HCT116 (cell line): ENCODE results near the gene ABCC8. TPM values are rescaled to one million over a fixed set of nuclear protein-coding genes. Genes with fewer than 3 reads are reported as not detected.

Experiments
- ATAC-seq: fragments of 200-7000 bp; cut with Tn5 transposase; 2 replicates; pipeline ENCODE4 v1.9.1; 2020; ENCODE audit warnings: mild to moderate bottlenecking, moderate library complexity
- BruUV-seq: library from RNA; stranded (reverse); fragments of 400-500 nt; replicated peaks from 2 replicates; lab custom pipeline; 2021; lab: Mats Ljungman, UMichigan
- CTCF ChIA-PET: fragments of 300-600 bp; sonication (Branson Sonifier 250); formaldehyde crosslinking; loops from one replicate; lab custom pipeline; 2021; ENCODE audit warnings: antibody characterized with exemption; lab: Charles Lee
- POLR2A ChIA-PET: fragments of 300-600, 350-600 bp; sonication (Branson Sonifier 250); formaldehyde crosslinking; loops from one replicate; lab custom pipeline; 2021; ENCODE audit warnings: antibody characterized with exemption; lab: Charles Lee
- RAD21 ChIA-PET, 2 experiments: fragments of 300-600 bp; sonication (Branson Sonifier 250); formaldehyde crosslinking; loops; one replicate each; lab custom pipeline; 2023; ENCODE audit warnings: low total read pairs in 2 of 2; ENCODE audit not compliant: uncharacterized antibody in 2 of 2, unreplicated experiment in 2 of 2, low non-redundant PET in 1 of 2; lab: Charles Lee
- DNase-seq: peaks from one replicate; pipeline ENCODE4 v3.0.0-alpha.2; 2010; ENCODE audit warnings: low read depth, low spot score
- H2AFZ ChIP-seq: fragments of 200-600 bp; shearing (Covaris generic), sonication (generic); 2 replicates; pipeline ENCODE4 v1.6.1; 2017; ENCODE audit warnings: low read depth, mixed run types, mixed read lengths, antibody characterized with exemption, low read length; ENCODE audit not compliant: poor library complexity, severe bottlenecking
- H3K27ac ChIP-seq: 2 replicates; pipeline ENCODE4 v1.5.1; 2012; ENCODE audit warnings: low read depth, low read length
- H3K27me3 ChIP-seq: fragments of 200-600 bp; sonication (generic); 2 replicates; pipeline ENCODE4 v1.6.1; 2016; ENCODE audit warnings: mixed run types, low read length, mixed read lengths; ENCODE audit not compliant: insufficient read depth
- H3K36me3 ChIP-seq, 2 experiments: fragments of 200-500 bp in 1 of 2; fragments of 200-600 bp in 1 of 2; sonication (Bioruptor generic) in 1 of 2; sonication (generic) in 1 of 2; 2 replicates each; pipeline versions ENCODE4 v1.5.1 to v1.6.1; 2014 to 2016; ENCODE audit warnings: low read length in 2 of 2, inconsistent platforms in 1 of 2, mixed read lengths in 1 of 2, mixed run types in 1 of 2; ENCODE audit not compliant: insufficient read depth in 2 of 2, control insufficient read depth in 1 of 2
- H3K4me1 ChIP-seq, 2 experiments: fragments of 200-600 bp in 1 of 2; sonication (generic) in 1 of 2; 2 replicates each; pipeline versions ENCODE4 v1.5.1 to v1.6.1; 2012 to 2017; ENCODE audit warnings: low read length in 2 of 2, inconsistent platforms in 1 of 2, mild to moderate bottlenecking in 1 of 2, mixed read lengths in 1 of 2, mixed run types in 1 of 2, moderate library complexity in 1 of 2; ENCODE audit not compliant: insufficient read depth in 2 of 2, control insufficient read depth in 1 of 2
- H3K4me2 ChIP-seq: fragments of 200-600 bp; sonication (generic); 2 replicates; pipeline ENCODE4 v1.6.1; 2017; ENCODE audit warnings: mixed run types, low read length, mixed read lengths
- H3K4me3 ChIP-seq, 2 experiments: fragments of 200-600 bp in 1 of 2; sonication (generic) in 1 of 2; replicated peaks in 1 of 2; 2 replicates each; pipeline ENCODE4 v1.5.1; 2011 to 2016; ENCODE audit warnings: low read length in 2 of 2, control low read depth in 1 of 2, low read depth in 1 of 2, mild to moderate bottlenecking in 1 of 2, mixed read lengths in 1 of 2, mixed run types in 1 of 2
- H3K79me2 ChIP-seq: fragments of 200-600 bp; sonication (generic); 2 replicates; pipeline ENCODE4 v1.6.1; 2017; ENCODE audit warnings: mild to moderate bottlenecking, mixed run types, low read length, moderate library complexity, mixed read lengths; ENCODE audit not compliant: insufficient read depth
- H3K9ac ChIP-seq: fragments of 200-600 bp; sonication (generic); 2 replicates; pipeline ENCODE4 v1.6.1; 2016; ENCODE audit warnings: low read length, mixed read lengths
- H3K9me2 ChIP-seq: fragments of 200-600 bp; sonication (generic), shearing (Covaris generic); 2 replicates; pipeline ENCODE4 v1.6.1; 2017; ENCODE audit warnings: mixed run types, mild to moderate bottlenecking, moderate library complexity; ENCODE audit not compliant: insufficient read depth
- H3K9me3 ChIP-seq, 2 experiments: fragments of 200-500 bp in 1 of 2; fragments of 200-600 bp in 1 of 2; sonication (Bioruptor generic) in 1 of 2; sonication (generic) in 1 of 2; 2 replicates each; pipeline ENCODE4 v1.6.1; 2014 to 2017; ENCODE audit warnings: low read length in 2 of 2, mixed read lengths in 2 of 2, inconsistent platforms in 1 of 2, low read depth in 1 of 2, mild to moderate bottlenecking in 1 of 2, mixed run types in 1 of 2, moderate library complexity in 1 of 2; ENCODE audit not compliant: control insufficient read depth in 1 of 2, insufficient read depth in 1 of 2
- H4K20me1 ChIP-seq: fragments of 200-600 bp; sonication (generic), shearing (Covaris generic); 2 replicates; pipeline ENCODE4 v1.6.1; 2017; ENCODE audit warnings: mixed run types, mild to moderate bottlenecking, moderate library complexity; ENCODE audit not compliant: insufficient read depth
- ATF3 ChIP-seq: IDR thresholded peaks from 2 replicates; pipeline ENCODE4 v1.6.1; 2012
- CBX3 ChIP-seq: IDR thresholded peaks from 2 replicates; pipeline ENCODE4 v1.6.1; 2012; ENCODE audit warnings: low read depth
- ELF1 ChIP-seq: IDR thresholded peaks from 2 replicates; pipeline ENCODE4 v1.6.1; 2012; ENCODE audit warnings: low read depth, borderline replicate concordance
- EZH2 ChIP-seq: fragments of 200-600 bp; sonication (generic); IDR thresholded peaks from 2 replicates; pipeline ENCODE4 v1.6.1; 2017; ENCODE audit warnings: antibody characterized with exemption, mixed run types
- EZH2phosphoT487 ChIP-seq: fragments of 200-600 bp; IDR thresholded peaks from 2 replicates; pipeline ENCODE4 v1.6.1; 2018; ENCODE audit warnings: antibody characterized with exemption, borderline replicate concordance
- FOSL1 ChIP-seq: IDR thresholded peaks from 2 replicates; pipeline ENCODE4 v1.6.1; 2012; ENCODE audit warnings: low read depth
- MAX ChIP-seq: IDR thresholded peaks from 2 replicates; pipeline ENCODE4 v1.6.1; 2012
- POLR2A ChIP-seq: IDR thresholded peaks from 2 replicates; pipeline ENCODE4 v1.7.0; 2011; ENCODE audit warnings: borderline replicate concordance; ENCODE audit not compliant: insufficient read depth, insufficient read length; ENCODE audit errors: extremely low read depth
- SP1 ChIP-seq: IDR thresholded peaks from 2 replicates; pipeline ENCODE4 v1.6.1; 2012; ENCODE audit warnings: low read depth
- SRF ChIP-seq: IDR thresholded peaks from 2 replicates; pipeline ENCODE4 v1.6.1; 2012; ENCODE audit warnings: low read depth
- TCF7L2 ChIP-seq: IDR thresholded peaks from 2 replicates; pipeline ENCODE4 v1.7.0; 2011; ENCODE audit warnings: borderline replicate concordance, inconsistent platforms; ENCODE audit not compliant: insufficient read depth, insufficient read length; ENCODE audit errors: extremely low read depth
- YY1 ChIP-seq: IDR thresholded peaks from 2 replicates; pipeline ENCODE4 v1.6.1; 2011; ENCODE audit warnings: low read length, low read depth, moderate library complexity, mild to moderate bottlenecking; ENCODE audit not compliant: insufficient replicate concordance; ENCODE audit errors: extremely low read depth
- ZBTB33 ChIP-seq: IDR thresholded peaks from 2 replicates; pipeline ENCODE4 v1.6.1; 2011; ENCODE audit warnings: mild to moderate bottlenecking, low read length, moderate library complexity; ENCODE audit not compliant: insufficient replicate concordance; ENCODE audit errors: extremely low read depth
- ZFX ChIP-seq: fragments of 450-650 bp; IDR thresholded peaks from 2 replicates; pipeline ENCODE4 v1.6.1; 2017
- ZNF274 ChIP-seq: fragments of 200-500 bp; sonication (Bioruptor generic); IDR thresholded peaks from 2 replicates; pipeline ENCODE4 v1.6.1; 2014; ENCODE audit warnings: mild to moderate bottlenecking, low read depth, low read length, inconsistent platforms
- intact Hi-C: fragments of 100-400 bp; cut with micrococcal nuclease; formaldehyde crosslinking; loops from 2 replicates; pipeline ENCODE4 v1.10.0; 2022
- total RNA-seq: library from RNA; stranded (reverse); gene quantifications from one replicate; pipeline ENCODE4 v1.2.1, GENCODE V29; 2021; ENCODE audit not compliant: unreplicated experiment

ABCC8 gene
- total RNA-seq, 1 experiment from 2014 or later: 0.39 TPM

- no peaks in the 10 kb centered on the region for H3K9me3 ChIP-seq
- peak overlapping the region; percentile 58 to 63 for H3K4me3 ChIP-seq
- RAD21 ChIA-PET: no interaction called here
- DNase-seq: no peak
- peak overlapping the region; percentile 91 for H3K4me2 ChIP-seq
- no peaks in the 10 kb centered on the region for H3K79me2 ChIP-seq
- H3K27ac ChIP-seq: no peak overlapping the region
- no peaks in the 10 kb centered on the region for H3K9me2 ChIP-seq
- no peaks in the 10 kb centered on the region for H3K36me3 ChIP-seq
- no peaks in the 10 kb centered on the region for H3K27me3 ChIP-seq
- no peak for TF ChIP-seq POLR2A
- TF ChIP-seq YY1: no peak
- no peak for TF ChIP-seq ZNF274
- TF ChIP-seq EZH2phosphoT487: no peak
- TF ChIP-seq ZBTB33: no peak
- no peak for TF ChIP-seq MAX
- TF ChIP-seq EZH2: no peak
- TF ChIP-seq ZFX: no peak
- TF ChIP-seq FOSL1: no peak
- TF ChIP-seq ATF3: no peak
- TF ChIP-seq ELF1: no peak
- no peak for TF ChIP-seq CBX3
- no peak for TF ChIP-seq SP1
- no peak for TF ChIP-seq TCF7L2
- TF ChIP-seq SRF: no peak
- intact Hi-C loops: loop anchor here (1.0 to 5.0 kb wide), 3 partner anchors 85 to 342 kb away; partner anchors contain the start of gene KCNC1
- H3K4me1 ChIP-seq: peaks cover 0 to 19% of the 10 kb centered on the region in 2 experiments; a peak in 3 of 4 replicates
- H2AFZ ChIP-seq: peak overlapping the region; percentile 42
- no peak overlapping the region for H3K9ac ChIP-seq
- no peak for ATAC-seq
- CTCF ChIA-PET: interaction anchor here (1.2 to 2.5 kb wide), 2 partner anchors 9 to 138 kb away, joined by 3 to 5 read pairs; no protein-coding TSS in a partner anchor
- no peaks in the 10 kb centered on the region for H4K20me1 ChIP-seq
- no TSS peak for BruUV-seq
- POLR2A ChIA-PET: no interaction called here
Measured at GRCh38 chr11:17389957-17390649, 86.5 kb downstream of the ABCC8 start.
